Measurements from ENCODE around the gene MMP10. TPM values are rescaled to one million over a fixed set of nuclear protein-coding genes. Genes with fewer than 3 reads are reported as not detected.
A peak's percentile ranks its signal among the peaks of the same experiment; 100 is the strongest.
"Not testable (repeated sequence)": the region's sequence is repeated elsewhere in the genome, so short reads cannot be mapped to it uniquely, and the experiment has no call there.

Gene MMP10
- total RNA-seq, 1 donor from 2014 or later = not detected

DNA sequence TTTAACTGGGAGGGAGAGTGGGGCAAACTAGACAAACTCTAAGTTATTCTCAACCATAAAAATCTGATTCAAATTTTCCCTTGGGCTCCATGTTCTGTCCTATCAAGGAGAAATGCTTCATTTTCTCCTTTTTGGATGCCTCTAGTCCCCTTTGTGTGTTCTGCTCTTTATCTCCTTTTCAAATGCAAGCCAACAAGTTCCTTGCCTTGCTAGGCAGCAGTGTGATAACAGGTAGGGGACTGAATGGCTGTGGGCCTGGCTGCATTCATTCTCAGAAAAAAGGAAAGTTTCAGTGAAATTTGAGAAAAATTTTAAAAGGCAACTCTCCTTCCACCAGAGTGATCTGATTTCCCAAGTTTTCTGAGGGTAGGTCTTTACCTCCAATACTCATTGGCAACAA, 28.8 kb downstream of the MMP10 start:
- Mint-ChIP-seq H3K36me3 (ENCODE audit: low read depth, unreplicated experiment) (peaks cover 10% of the 10 kb centered on the region), H3K4me1 (ENCODE audit: unreplicated experiment) (peaks cover 6% of the 10 kb centered on the region), H3K9me3 (ENCODE audit: unreplicated experiment) (no peaks in the 10 kb centered on the region), H3K27ac (ENCODE audit: unreplicated experiment) (no peak overlapping the region), H3K27me3 (ENCODE audit: unreplicated experiment) (peaks cover 3% of the 10 kb centered on the region), H3K4me3 (ENCODE audit: unreplicated experiment) (no peak overlapping the region)
- no peak for TF ChIP-seq CTCF (IDR thresholded peaks at IDR 0.05; ENCODE audit: unreplicated experiment)
- no peak for DNase-seq (ENCODE audit: low spot score)

DNA sequence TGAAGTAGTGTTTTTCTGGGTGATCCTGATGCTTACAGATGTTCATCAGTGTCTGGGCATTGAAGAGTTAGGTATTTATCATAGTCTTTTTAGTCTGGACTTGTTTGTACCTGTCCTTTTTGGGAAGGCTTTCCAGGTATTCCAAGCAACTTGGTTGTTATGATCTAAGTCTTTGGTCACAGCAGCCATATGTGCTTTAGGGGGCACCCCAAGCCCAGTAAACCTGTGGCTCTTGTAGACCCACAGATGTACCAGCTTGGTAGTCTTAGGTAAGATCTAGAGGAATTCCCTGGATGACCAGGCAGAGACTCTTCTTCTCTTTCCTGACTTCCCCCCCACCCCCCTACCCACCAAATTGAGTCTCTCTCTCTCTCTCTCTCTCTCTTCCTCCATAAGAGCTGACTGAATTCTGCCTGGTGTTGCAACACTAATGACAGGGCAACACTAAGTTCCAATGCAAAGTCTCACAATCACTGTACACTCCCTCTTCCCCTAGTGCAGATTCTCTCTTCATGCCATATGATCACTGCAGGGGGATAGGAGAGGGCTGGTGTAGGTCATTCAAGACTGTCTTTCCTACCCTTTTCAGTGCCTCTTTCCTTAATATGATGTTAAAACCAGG, 31.2 kb downstream of the MMP10 start:
- peaks cover 6% of the 10 kb centered on the region for H3K36me3 Mint-ChIP-seq (ENCODE audit: low read depth, unreplicated experiment)
- TF ChIP-seq CTCF (IDR thresholded peaks at IDR 0.05; ENCODE audit: unreplicated experiment) = no peak
- no peak for DNase-seq (ENCODE audit: low spot score)
- no peaks in the 10 kb centered on the region for H3K9me3 Mint-ChIP-seq (ENCODE audit: unreplicated experiment)
- peaks cover 2% of the 10 kb centered on the region for H3K27me3 Mint-ChIP-seq (ENCODE audit: unreplicated experiment)
- H3K4me3 Mint-ChIP-seq (ENCODE audit: unreplicated experiment) = no peak overlapping the region
- H3K4me1 Mint-ChIP-seq (ENCODE audit: unreplicated experiment) = peaks cover 6% of the 10 kb centered on the region
- H3K27ac Mint-ChIP-seq (ENCODE audit: unreplicated experiment) = no peak overlapping the region

- Mint-ChIP-seq H3K27ac (ENCODE audit: unreplicated experiment) (peak overlapping the region; percentile 72), H3K4me3 (ENCODE audit: unreplicated experiment) (peak overlapping the region; percentile 78)
- not testable (repeated sequence) for H3K36me3 Mint-ChIP-seq (ENCODE audit: low read depth, unreplicated experiment); H3K27me3 Mint-ChIP-seq (ENCODE audit: unreplicated experiment); H3K4me1 Mint-ChIP-seq (ENCODE audit: unreplicated experiment); H3K9me3 Mint-ChIP-seq (ENCODE audit: unreplicated experiment); DNase-seq (ENCODE audit: low spot score)
These were observed 33.5 kb downstream of the MMP10 start for GRCh38 chr11:102746746-102747578.

DNA sequence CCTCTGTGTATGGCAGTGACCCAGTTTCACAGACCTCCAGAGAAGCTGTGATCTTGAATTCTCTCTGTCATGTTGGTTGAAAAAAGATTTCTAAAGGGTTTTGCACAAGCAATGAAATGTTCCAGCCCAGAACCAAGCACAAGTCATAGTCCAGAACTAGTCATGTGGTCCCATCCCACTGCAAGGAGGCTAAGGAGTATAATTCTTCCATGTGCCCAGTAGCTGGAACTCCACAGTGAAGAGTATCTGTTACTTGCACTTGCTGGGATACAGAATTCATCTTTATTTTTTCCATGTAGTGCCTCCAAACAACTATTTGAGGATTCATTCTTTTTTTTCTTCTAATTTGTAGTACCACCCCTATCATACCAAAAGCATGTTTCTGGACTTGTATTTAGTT, 45.8 kb downstream of the MMP10 start:
- no peaks in the 10 kb centered on the region for H3K9me3 Mint-ChIP-seq (ENCODE audit: unreplicated experiment)
- peaks cover 7% of the 10 kb centered on the region for H3K4me1 Mint-ChIP-seq (ENCODE audit: unreplicated experiment)
- H3K4me3 Mint-ChIP-seq (ENCODE audit: unreplicated experiment) = no peak overlapping the region
- H3K27me3 Mint-ChIP-seq (ENCODE audit: unreplicated experiment) = peaks cover 7% of the 10 kb centered on the region
- no peak for DNase-seq (ENCODE audit: low spot score)
- no peak overlapping the region for H3K27ac Mint-ChIP-seq (ENCODE audit: unreplicated experiment)
- no peak for TF ChIP-seq CTCF (IDR thresholded peaks at IDR 0.05; ENCODE audit: unreplicated experiment)
- H3K36me3 Mint-ChIP-seq (ENCODE audit: low read depth, unreplicated experiment) = no peaks in the 10 kb centered on the region

- peaks cover 6% of the 10 kb centered on the region for H3K36me3 Mint-ChIP-seq (ENCODE audit: low read depth, unreplicated experiment)
- TF ChIP-seq CTCF (IDR thresholded peaks at IDR 0.05; ENCODE audit: unreplicated experiment) = peak; percentile 87
- peaks cover 11% of the 10 kb centered on the region for H3K4me1 Mint-ChIP-seq (ENCODE audit: unreplicated experiment)
- DNase-seq (ENCODE audit: low spot score) = peak; percentile 86
- no peaks in the 10 kb centered on the region for H3K9me3 Mint-ChIP-seq (ENCODE audit: unreplicated experiment)
- no peak overlapping the region for H3K4me3 Mint-ChIP-seq (ENCODE audit: unreplicated experiment)
- no peak overlapping the region for H3K27ac Mint-ChIP-seq (ENCODE audit: unreplicated experiment)
- peaks cover 10% of the 10 kb centered on the region for H3K27me3 Mint-ChIP-seq (ENCODE audit: unreplicated experiment)
These were observed 47.1 kb downstream of the MMP10 start for GRCh38 chr11:102733232-102733875.

DNA sequence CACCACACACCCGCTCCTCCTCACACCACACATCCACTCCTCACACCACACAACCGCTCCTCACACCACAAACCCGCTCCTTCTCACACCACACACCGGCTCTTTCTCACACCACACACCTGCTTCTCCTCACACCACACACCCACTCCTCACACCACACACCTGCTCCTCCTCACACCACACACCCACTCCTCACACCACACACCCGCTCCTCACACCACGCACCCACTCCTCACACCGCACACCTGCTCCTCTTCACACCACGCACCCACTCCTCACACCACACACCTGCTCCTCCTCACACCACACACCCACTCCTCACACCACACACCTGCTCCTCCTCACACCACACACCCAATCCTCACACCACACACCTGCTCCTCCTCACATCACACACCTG, 49.5 kb downstream of the MMP10 start:
- H3K4me3 Mint-ChIP-seq (ENCODE audit: unreplicated experiment); H3K27ac Mint-ChIP-seq (ENCODE audit: unreplicated experiment); H3K27me3 Mint-ChIP-seq (ENCODE audit: unreplicated experiment); H3K4me1 Mint-ChIP-seq (ENCODE audit: unreplicated experiment); H3K9me3 Mint-ChIP-seq (ENCODE audit: unreplicated experiment); H3K36me3 Mint-ChIP-seq (ENCODE audit: low read depth, unreplicated experiment); DNase-seq (ENCODE audit: low spot score): not testable (repeated sequence)

All from endothelial cell (in vitro differentiated cells).